A549 (cell line): ENCODE measurements around the gene GALNT7. TPM values are rescaled to one million over a fixed set of nuclear protein-coding genes. Genes with fewer than 3 reads are reported as not detected.

Experiments
- ATAC-seq, 2 experiments: fragments of 200-7000 bp in 1 of 2; fragments of >200 bp in 1 of 2; cut with Nextera tagmentation in 1 of 2; cut with Tn5 transposase in 1 of 2; 3 replicates each; pipeline versions ENCODE4 v1.8.0 to v1.9.1; 2018 to 2020; ENCODE audit warnings: mild to moderate bottlenecking in 1 of 2, moderate library complexity in 1 of 2
- CTCF ChIA-PET: fragments of 300-600 bp; sonication (Branson Sonifier 250); formaldehyde crosslinking; extraction: SDS; loops from one replicate; lab custom pipeline; 2021; ENCODE audit warnings: antibody characterized with exemption, inconsistent platforms; lab: Yijun Ruan, JAX
- POLR2A ChIA-PET: fragments of 350-600 bp; formaldehyde crosslinking; extraction: SDS; loops from one replicate; lab custom pipeline; 2021; ENCODE audit warnings: antibody characterized with exemption, inconsistent platforms; lab: Yijun Ruan, JAX
- DNase-seq, 2 experiments: peaks; one replicate each; pipeline versions ENCODE4 v3.0.0 to v3.0.0-alpha.2; 2011 to 2016; ENCODE audit warnings: low read depth in 1 of 2, low spot score in 1 of 2
- FAIRE-seq: peaks from 2 replicates; lab custom pipeline; 2011; peaks lifted over from hg19 to GRCh38; lab: Jason Lieb, UNC
- H3K27ac ChIP-seq, 2 experiments: fragments of >200 bp; sonication (Bioruptor Twin); formaldehyde crosslinking; 3 replicates each; pipeline ENCODE4 v1.5.1; 2016 to 2017
- H3K4me1 ChIP-seq: fragments of >200 bp; sonication (Bioruptor Twin); formaldehyde crosslinking; 3 replicates; pipeline ENCODE4 v1.6.1; 2016
- H3K4me2 ChIP-seq: fragments of >200 bp; sonication (Bioruptor Twin); formaldehyde crosslinking; 3 replicates; pipeline ENCODE4 v1.6.1; 2016
- H3K4me3 ChIP-seq: fragments of >200 bp; sonication (Bioruptor Twin); formaldehyde crosslinking; 3 replicates; pipeline ENCODE4 v1.5.1; 2016
- H3K9me3 ChIP-seq: fragments of >200 bp; sonication (Bioruptor Twin); formaldehyde crosslinking; 3 replicates; pipeline ENCODE4 v1.6.1; 2016
- BCL3 ChIP-seq: fragments of >200 bp; sonication (Bioruptor Twin); formaldehyde crosslinking; IDR thresholded peaks from 3 replicates; pipeline ENCODE4 v1.6.1; 2016
- CBX8 ChIP-seq: fragments of 200-600 bp; sonication (generic); IDR thresholded peaks from 2 replicates; pipeline ENCODE4 v1.6.1; 2016
- EHMT2 ChIP-seq: fragments of 200-600 bp; sonication (generic); IDR thresholded peaks from 2 replicates; pipeline ENCODE4 v1.6.1; 2016; ENCODE audit warnings: antibody characterized with exemption, low read depth, mild to moderate bottlenecking, moderate library complexity
- EP300 ChIP-seq, 2 experiments: fragments of >200 bp; sonication (Bioruptor Twin); formaldehyde crosslinking; IDR thresholded peaks; 2 replicates in 1 of 2; 3 replicates in 1 of 2; pipeline ENCODE4 v1.6.1; 2016 to 2017
- ESRRA ChIP-seq: fragments of 150-350 bp; IDR thresholded peaks from 2 replicates; pipeline ENCODE4 v1.6.1; 2014; ENCODE audit warnings: mild to moderate bottlenecking, low read length, borderline replicate concordance
- FOSB ChIP-seq: fragments of 250-450 bp; sonication (Bioruptor Pico); IDR thresholded peaks from 2 replicates; pipeline ENCODE4 v1.5.0; 2020; ENCODE audit warnings: mild to moderate bottlenecking, moderate library complexity
- FOXS1 ChIP-seq: fragments of 250-450 bp; sonication (Bioruptor Pico); IDR thresholded peaks from 2 replicates; pipeline ENCODE4 v1.5.0; 2020; ENCODE audit warnings: mild to moderate bottlenecking, moderate library complexity
- GATA3 ChIP-seq: IDR thresholded peaks from 2 replicates; pipeline ENCODE4 v1.6.1; 2012; ENCODE audit warnings: borderline replicate concordance
- HDAC2 ChIP-seq: fragments of 200-600 bp; sonication (generic); IDR thresholded peaks from 2 replicates; pipeline ENCODE4 v1.6.1; 2016
- HOXA7 ChIP-seq: fragments of 250-450 bp; sonication (Bioruptor Pico); IDR thresholded peaks from 2 replicates; pipeline ENCODE4 v1.5.0; 2020; ENCODE audit warnings: mild to moderate bottlenecking, moderate library complexity
- JUNB ChIP-seq: fragments of >200 bp; sonication (Bioruptor Twin); formaldehyde crosslinking; IDR thresholded peaks from 2 replicates; pipeline ENCODE4 v1.6.1; 2016
- KDM1A ChIP-seq: fragments of 200-600 bp; sonication (generic); IDR thresholded peaks from 2 replicates; pipeline ENCODE4 v1.6.1; 2016; ENCODE audit warnings: low read depth, mild to moderate bottlenecking
- MAZ ChIP-seq: fragments of 150-350 bp; IDR thresholded peaks from 2 replicates; pipeline ENCODE4 v1.6.1; 2014; ENCODE audit warnings: antibody characterized with exemption, low read depth, low read length, borderline replicate concordance
- RFX5 ChIP-seq: fragments of 450-650 bp; IDR thresholded peaks from 2 replicates; pipeline ENCODE4 v1.7.1; 2014; ENCODE audit warnings: antibody characterized with exemption, mild to moderate bottlenecking, moderate library complexity
- SMC3 ChIP-seq: fragments of >200 bp; sonication (Bioruptor Twin); formaldehyde crosslinking; IDR thresholded peaks from 3 replicates; pipeline ENCODE4 v1.6.1; 2018; ENCODE audit warnings: inconsistent platforms
- TP53 ChIP-seq: fragments of 250-450 bp; sonication (Bioruptor Pico); IDR thresholded peaks from 2 replicates; pipeline ENCODE4 v1.5.0; 2021; ENCODE audit warnings: mild to moderate bottlenecking, moderate library complexity
- ZNF302 ChIP-seq: fragments of 250-450 bp; sonication (Bioruptor Pico); IDR thresholded peaks from 2 replicates; pipeline ENCODE4 v1.9.0; 2021; ENCODE audit warnings: inconsistent platforms, mild to moderate bottlenecking, moderate library complexity
- WGBS: methylation state at CpG from one replicate; pipeline ENCODE4 v1.1.6; 2017; ENCODE audit errors: missing lambda C conversion rate; 5-methylcytosine and 5-hydroxymethylcytosine counted together
- polyA plus RNA-seq, 4 experiments: library from polyadenylated mRNA; depleted of rRNA in 3 of 4; stranded (reverse); fragments of >200 nt; fragmentation: RNase III in 1 of 4; extraction: RNeasy Plus Mini Kit Qiagen cat#74134 plus additional on column Dnase treatment in 1 of 4; gene quantifications; 2 replicates in 3 of 4; 3 replicates in 1 of 4; pipeline ENCODE4 v1.2.3, GENCODE V29; 2011 to 2017
- TF ChIP-seq, protein P1 (sequence below): IDR thresholded peaks from 2 replicates; pipeline ENCODE4 v1.6.1; 2012
- TF ChIP-seq, protein P2 (sequence below): fragments of 150-350 bp; IDR thresholded peaks from 2 replicates; pipeline ENCODE4 v1.6.1; 2014; ENCODE audit warnings: low read depth, mild to moderate bottlenecking, low read length
- TF ChIP-seq, protein P3 (sequence below): fragments of 250-450 bp; sonication (Bioruptor Pico); IDR thresholded peaks from 2 replicates; pipeline ENCODE4 v1.5.0; 2021; ENCODE audit warnings: mild to moderate bottlenecking, moderate library complexity, borderline replicate concordance
- TF ChIP-seq, protein P4 (sequence below): fragments of >200 bp; sonication (Bioruptor Twin); formaldehyde crosslinking; IDR thresholded peaks from 3 replicates; pipeline ENCODE4 v1.5.1; 2016

Gene GALNT7
- polyA plus RNA-seq, 2 of the 4 experiments (the other 2 are of a cell fraction): 28.8 to 63.6 TPM

GRCh38 chr4:173188648-173189047 is 20.0 kb downstream of the GALNT7 start:
- no peak for DNase-seq
- Histone ChIP-seq H3K9me3 (no peaks in the 10 kb centered on the region), H3K4me2 (no peak overlapping the region), H3K4me3 (no peak overlapping the region), H3K27ac (peak overlapping the region in 1 of 2 experiments; percentile 37; a peak in 1 of 6 replicates), H3K4me1 (peaks cover 69% of the 10 kb centered on the region)
- ChIA-PET POLR2A (no interaction called here), CTCF (no interaction called here)
- ATAC-seq: no peak
- TF ChIP-seq FOSB (CRISPR knock-in tag) (no peak), TP53 (CRISPR knock-in tag) (no peak), HOXA7 (CRISPR knock-in tag) (no peak), ESRRA (no peak), SMC3 (no peak), GATA3 (no peak), EP300 (IDR thresholded peaks at IDR 0.05) (no peak), CBX8 (no peak), EHMT2 (no peak), FOXS1 (CRISPR knock-in tag) (no peak), MAZ (no peak), BCL3 (no peak), ZNF302 (CRISPR knock-in tag) (no peak), HDAC2 (no peak)
- TF ChIP-seq, protein P1, sequence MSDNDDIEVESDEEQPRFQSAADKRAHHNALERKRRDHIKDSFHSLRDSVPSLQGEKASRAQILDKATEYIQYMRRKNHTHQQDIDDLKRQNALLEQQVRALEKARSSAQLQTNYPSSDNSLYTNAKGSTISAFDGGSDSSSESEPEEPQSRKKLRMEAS: no peak
- TF ChIP-seq, protein P2, sequence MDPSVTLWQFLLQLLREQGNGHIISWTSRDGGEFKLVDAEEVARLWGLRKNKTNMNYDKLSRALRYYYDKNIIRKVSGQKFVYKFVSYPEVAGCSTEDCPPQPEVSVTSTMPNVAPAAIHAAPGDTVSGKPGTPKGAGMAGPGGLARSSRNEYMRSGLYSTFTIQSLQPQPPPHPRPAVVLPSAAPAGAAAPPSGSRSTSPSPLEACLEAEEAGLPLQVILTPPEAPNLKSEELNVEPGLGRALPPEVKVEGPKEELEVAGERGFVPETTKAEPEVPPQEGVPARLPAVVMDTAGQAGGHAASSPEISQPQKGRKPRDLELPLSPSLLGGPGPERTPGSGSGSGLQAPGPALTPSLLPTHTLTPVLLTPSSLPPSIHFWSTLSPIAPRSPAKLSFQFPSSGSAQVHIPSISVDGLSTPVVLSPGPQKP: no peak
- TF ChIP-seq, protein P3, sequence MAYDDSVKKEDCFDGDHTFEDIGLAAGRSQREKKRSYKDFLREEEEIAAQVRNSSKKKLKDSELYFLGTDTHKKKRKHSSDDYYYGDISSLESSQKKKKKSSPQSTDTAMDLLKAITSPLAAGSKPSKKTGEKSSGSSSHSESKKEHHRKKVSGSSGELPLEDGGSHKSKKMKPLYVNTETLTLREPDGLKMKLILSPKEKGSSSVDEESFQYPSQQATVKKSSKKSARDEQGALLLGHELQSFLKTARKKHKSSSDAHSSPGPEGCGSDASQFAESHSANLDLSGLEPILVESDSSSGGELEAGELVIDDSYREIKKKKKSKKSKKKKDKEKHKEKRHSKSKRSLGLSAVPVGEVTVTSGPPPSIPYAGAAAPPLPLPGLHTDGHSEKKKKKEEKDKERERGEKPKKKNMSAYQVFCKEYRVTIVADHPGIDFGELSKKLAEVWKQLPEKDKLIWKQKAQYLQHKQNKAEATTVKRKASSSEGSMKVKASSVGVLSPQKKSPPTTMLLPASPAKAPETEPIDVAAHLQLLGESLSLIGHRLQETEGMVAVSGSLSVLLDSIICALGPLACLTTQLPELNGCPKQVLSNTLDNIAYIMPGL (CRISPR knock-in tag): no peak
- FAIRE-seq: no peak
- WGBS: 86% methylated on average over 7 of the region's 7 CpGs

GRCh38 chr4:173189117-173189693 is 20.6 kb downstream of the GALNT7 start:
- ChIA-PET CTCF (no interaction called here), POLR2A (no interaction called here)
- peaks cover 69% of the 10 kb centered on the region for H3K4me1 ChIP-seq
- TF ChIP-seq, protein P4, sequence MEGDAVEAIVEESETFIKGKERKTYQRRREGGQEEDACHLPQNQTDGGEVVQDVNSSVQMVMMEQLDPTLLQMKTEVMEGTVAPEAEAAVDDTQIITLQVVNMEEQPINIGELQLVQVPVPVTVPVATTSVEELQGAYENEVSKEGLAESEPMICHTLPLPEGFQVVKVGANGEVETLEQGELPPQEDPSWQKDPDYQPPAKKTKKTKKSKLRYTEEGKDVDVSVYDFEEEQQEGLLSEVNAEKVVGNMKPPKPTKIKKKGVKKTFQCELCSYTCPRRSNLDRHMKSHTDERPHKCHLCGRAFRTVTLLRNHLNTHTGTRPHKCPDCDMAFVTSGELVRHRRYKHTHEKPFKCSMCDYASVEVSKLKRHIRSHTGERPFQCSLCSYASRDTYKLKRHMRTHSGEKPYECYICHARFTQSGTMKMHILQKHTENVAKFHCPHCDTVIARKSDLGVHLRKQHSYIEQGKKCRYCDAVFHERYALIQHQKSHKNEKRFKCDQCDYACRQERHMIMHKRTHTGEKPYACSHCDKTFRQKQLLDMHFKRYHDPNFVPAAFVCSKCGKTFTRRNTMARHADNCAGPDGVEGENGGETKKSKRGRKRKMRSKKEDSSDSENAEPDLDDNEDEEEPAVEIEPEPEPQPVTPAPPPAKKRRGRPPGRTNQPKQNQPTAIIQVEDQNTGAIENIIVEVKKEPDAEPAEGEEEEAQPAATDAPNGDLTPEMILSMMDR: no peak
- TF ChIP-seq RFX5 (no peak), KDM1A (no peak), JUNB (no peak), FOSB (CRISPR knock-in tag) (no peak), ESRRA (no peak)
- no peaks in the 10 kb centered on the region for H3K9me3 ChIP-seq
- no peak overlapping the region for H3K4me3 ChIP-seq
- ATAC-seq (no peak), FAIRE-seq (no peak), DNase-seq (no peak)
- H3K4me2 ChIP-seq: no peak overlapping the region
- H3K27ac ChIP-seq: no peak overlapping the region
- WGBS: 79% methylated on average over 4 of the region's 4 CpGs
